ENCODE results near the gene DDX28.

GRCh38 chr16:67996666-67997065 is 26.4 kb downstream of the DDX28 start:
- TF ChIP-seq TAF1 (IDR thresholded peaks at IDR 0.05; ENCODE audit: low read depth, low read length) (no peak), E2F6 (IDR thresholded peaks at IDR 0.05) (no peak), CTCF (IDR thresholded peaks at IDR 0.05; ENCODE audit: control extremely low read depth in 1 of 3, insufficient read depth in 1 of 3, low read depth in 1 of 3, low read length in 3 of 3) (no peak), POU5F1 (IDR thresholded peaks at IDR 0.05; ENCODE audit: low read depth, low read length) (no peak), NRF1 (IDR thresholded peaks at IDR 0.05; ENCODE audit: low read depth, low read length) (no peak), CHD2 (IDR thresholded peaks at IDR 0.05; ENCODE audit: low read length) (no peak), EZH2 (IDR thresholded peaks at IDR 0.05; ENCODE audit: low read depth, low read length, severe bottlenecking) (no peak), ATF2 (IDR thresholded peaks at IDR 0.05; ENCODE audit: low read length) (no peak), CBX5 (IDR thresholded peaks at IDR 0.05; ENCODE audit: low read depth, low read length) (no peak), ATF3 (IDR thresholded peaks at IDR 0.05; ENCODE audit: insufficient read depth, low read depth, low read length) (no peak), POLR2A (IDR thresholded peaks at IDR 0.05; ENCODE audit: control extremely low read depth in 1 of 2, low read depth in 2 of 2, low read length in 2 of 2) (no peak), HDAC6 (IDR thresholded peaks at IDR 0.05; ENCODE audit: low read depth, low read length) (no peak), RAD21 (IDR thresholded peaks at IDR 0.05 in 1 of 2, conservative IDR thresholded peaks at IDR 0.05 in 1 of 2; ENCODE audit: low read depth in 2 of 2, low read length in 2 of 2) (no peak)
- TF ChIP-seq, protein P1, sequence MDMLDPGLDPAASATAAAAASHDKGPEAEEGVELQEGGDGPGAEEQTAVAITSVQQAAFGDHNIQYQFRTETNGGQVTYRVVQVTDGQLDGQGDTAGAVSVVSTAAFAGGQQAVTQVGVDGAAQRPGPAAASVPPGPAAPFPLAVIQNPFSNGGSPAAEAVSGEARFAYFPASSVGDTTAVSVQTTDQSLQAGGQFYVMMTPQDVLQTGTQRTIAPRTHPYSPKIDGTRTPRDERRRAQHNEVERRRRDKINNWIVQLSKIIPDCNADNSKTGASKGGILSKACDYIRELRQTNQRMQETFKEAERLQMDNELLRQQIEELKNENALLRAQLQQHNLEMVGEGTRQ (IDR thresholded peaks at IDR 0.05; ENCODE audit: low read length), result no peak
